ENCODE measurements around the gene BSX.

The BSX gene

DNA sequence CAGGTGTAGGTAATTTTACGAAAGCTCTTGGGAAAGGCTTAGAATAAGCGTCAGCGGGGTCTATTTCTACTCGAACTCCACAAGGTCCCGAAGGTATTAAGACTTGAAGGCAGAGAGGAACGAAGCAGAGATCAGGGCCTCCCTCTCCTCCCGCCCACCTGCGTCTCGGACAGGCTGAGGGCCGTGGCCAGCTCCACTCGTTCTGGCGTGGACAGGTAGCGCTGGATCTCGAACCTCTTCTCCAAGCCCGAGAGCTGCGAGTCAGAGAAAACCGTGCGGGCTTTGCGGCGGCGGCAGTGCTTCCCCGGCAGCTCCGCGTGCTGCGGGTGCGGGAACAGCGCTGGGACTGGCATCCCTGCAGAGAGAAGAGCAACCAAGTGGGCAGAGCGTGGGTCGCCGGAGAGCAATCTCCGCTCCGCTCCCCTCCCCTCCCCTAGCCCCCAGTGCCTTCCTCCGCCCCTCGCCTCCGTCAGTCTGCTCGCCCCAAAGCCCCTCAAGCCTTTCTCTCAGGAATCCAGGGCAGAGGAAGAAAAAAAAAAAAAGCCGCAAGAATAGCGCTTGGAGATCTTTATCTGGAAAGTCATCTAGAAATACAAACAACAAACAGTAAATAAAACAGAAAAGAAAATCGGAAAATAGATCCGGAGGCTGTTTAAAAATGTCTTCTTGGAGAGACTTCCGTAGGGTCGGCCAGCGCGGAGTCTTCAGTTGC is 2.4 kb downstream of the BSX start:
- no peaks in the 10 kb centered on the region for H3K9me3 Mint-ChIP-seq
- peaks cover 96% of the 10 kb centered on the region for H3K27me3 Mint-ChIP-seq
- H3K4me3 Mint-ChIP-seq, result no peak overlapping the region
- no peaks in the 10 kb centered on the region for H3K36me3 Mint-ChIP-seq (ENCODE audit: low read depth)
- H3K27ac Mint-ChIP-seq, result no peak overlapping the region
- H3K4me1 Mint-ChIP-seq (ENCODE audit: low read depth), result peaks cover 14% of the 10 kb centered on the region
- intact Hi-C loops (cut with micrococcal nuclease), result no loop called here

DNA sequence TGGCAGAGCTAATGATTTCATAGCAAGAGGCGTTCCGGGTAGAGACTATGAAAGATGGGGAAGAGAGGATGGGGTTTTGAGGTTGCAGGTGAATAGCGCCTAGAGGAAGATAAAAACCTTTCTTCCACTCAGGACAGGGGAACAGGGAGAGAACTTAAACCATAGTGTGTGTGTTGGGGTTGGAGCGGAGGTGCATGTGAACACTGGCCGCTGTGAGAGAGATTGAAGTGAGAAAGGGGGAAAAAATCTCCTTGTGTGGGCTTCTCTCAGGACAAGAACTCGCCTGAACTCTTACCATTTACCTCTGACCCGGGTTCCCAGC is 3.4 kb downstream of the BSX start:
- H3K9me3 Mint-ChIP-seq, result no peaks in the 10 kb centered on the region
- no peak overlapping the region for H3K27ac Mint-ChIP-seq

DNA sequence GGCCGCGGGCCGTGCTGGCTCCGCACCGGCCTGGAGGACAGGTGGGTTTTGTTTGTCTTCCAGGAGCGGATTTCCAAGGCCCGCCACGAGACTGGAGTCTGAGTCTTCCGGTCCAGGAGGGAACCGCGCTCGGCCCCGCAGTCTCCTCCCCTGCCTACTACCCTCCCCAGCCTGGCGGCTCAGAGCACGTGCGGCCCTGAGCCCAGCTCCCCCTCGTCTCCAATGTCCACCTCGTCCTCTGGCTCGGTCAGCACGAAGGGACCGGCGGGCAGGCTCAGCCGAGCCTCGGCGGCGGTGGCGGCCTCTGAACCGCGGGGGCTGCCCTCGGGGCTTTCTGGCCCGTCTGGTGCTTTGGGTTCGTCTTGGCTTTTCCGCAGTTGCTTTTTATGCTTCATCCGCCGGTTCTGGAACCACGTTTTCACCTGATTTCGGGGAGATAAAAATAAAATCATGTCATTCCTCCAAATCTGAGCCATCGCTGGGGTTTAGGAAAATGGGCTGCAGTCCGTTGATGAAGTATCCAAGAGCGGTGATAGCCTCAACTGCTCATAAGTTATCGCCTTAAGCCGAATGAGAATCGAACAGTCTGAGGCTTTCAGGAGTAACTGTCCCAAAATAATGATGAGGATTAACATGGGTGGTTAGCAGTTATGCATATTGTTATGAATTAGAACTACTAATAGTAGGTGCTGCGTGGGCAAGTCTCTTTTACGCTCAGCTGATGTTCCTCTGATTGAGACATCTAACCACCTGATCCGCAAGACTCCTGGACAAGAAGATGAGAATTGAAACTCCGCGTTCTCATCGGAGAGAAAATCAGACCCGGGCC is 4.0 kb downstream of the BSX start:
- Mint-ChIP-seq H3K4me1 (ENCODE audit: low read depth) (peaks cover 5% of the 10 kb centered on the region), H3K27me3 (peaks cover 91% of the 10 kb centered on the region), H3K27ac (no peak overlapping the region), H3K9me3 (no peaks in the 10 kb centered on the region), H3K36me3 (ENCODE audit: low read depth) (no peaks in the 10 kb centered on the region), H3K4me3 (no peak overlapping the region)
- intact Hi-C loops (cut with micrococcal nuclease), result no loop called here

More for the DNA sequence above, 3.4 kb downstream of the BSX start:
- Mint-ChIP-seq H3K4me1 (ENCODE audit: low read depth) (peaks cover 5% of the 10 kb centered on the region), H3K4me3 (no peak overlapping the region), H3K27me3 (peaks cover 93% of the 10 kb centered on the region), H3K36me3 (ENCODE audit: low read depth) (no peaks in the 10 kb centered on the region)
- intact Hi-C loops (cut with micrococcal nuclease), result no loop called here

DNA sequence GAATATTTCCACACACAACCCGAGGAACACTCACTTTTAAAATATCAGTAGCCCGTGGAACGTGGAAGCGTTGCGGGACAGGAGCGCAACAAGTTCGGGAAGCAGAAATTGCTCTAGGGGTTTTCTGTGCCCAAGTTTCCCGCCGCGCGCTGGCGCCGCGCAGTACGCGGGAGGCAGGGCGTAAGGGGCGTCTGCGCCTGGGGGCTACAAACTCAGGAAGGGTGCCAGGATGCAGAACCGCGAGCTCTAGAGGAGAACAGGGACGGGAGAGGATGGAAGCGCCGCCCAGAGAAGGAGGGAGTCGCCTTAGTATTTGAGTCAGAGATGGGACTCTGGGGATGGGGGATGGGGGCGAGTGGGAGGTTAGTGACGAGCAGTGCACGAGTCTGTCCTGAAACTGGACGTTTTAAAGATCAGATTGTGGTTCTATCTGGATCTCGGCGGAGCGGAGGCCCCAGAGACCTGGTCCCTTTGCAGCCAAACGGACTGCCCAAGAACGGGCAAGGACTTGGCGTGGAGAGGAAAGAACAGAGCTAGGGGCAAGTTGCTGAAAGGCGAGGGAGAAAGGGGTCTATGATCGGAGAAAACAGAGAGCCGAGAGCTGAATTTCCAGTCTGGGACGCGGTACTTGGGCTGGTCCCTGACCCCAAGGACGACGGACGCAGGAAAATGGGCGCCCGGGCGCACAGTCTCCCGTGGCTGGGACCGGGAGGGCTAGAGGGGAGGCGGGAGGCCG is 4.7 kb downstream of the BSX start:
- no peaks in the 10 kb centered on the region for H3K9me3 Mint-ChIP-seq
- H3K4me1 Mint-ChIP-seq (ENCODE audit: low read depth), result peaks cover 5% of the 10 kb centered on the region
- intact Hi-C loops (cut with micrococcal nuclease), result no loop called here
- H3K36me3 Mint-ChIP-seq (ENCODE audit: low read depth), result no peaks in the 10 kb centered on the region
- H3K27ac Mint-ChIP-seq, result no peak overlapping the region
- no peak overlapping the region for H3K4me3 Mint-ChIP-seq
- peaks cover 87% of the 10 kb centered on the region for H3K27me3 Mint-ChIP-seq

DNA sequence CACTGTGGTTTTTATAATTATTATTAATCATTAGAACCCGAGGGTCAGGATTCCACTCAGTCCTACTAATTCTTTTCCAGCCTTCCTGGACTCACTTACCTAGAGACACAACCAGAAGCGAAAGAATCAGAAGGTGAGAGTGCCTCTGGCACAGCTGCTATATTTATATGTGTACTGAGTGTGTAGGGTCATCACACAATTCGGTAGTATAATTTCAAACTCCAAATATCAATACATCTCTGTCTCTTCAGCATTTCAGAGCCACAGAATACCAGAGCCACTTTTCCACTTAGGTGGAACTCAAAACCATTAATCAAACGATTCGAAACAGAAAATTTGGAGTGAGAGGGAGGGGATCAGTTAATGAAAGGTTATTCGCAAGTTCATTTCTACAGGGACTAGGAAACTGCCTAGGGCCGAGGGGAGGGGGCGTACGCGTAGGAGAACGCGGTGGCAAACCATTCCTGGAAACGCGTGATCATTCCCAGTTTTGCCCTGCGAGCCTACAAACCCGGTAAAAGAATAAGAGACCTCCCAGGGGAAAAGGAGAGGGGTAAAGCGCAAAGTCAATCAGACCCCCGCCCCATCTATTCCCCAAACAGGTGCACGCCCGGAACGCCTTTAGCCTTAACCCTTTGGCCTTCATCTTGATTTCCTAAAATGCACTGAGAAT is 5.4 kb downstream of the BSX start:
- no peaks in the 10 kb centered on the region for H3K9me3 Mint-ChIP-seq
- H3K27me3 Mint-ChIP-seq, result peaks cover 83% of the 10 kb centered on the region
- no peak overlapping the region for H3K4me3 Mint-ChIP-seq
- no peak overlapping the region for H3K27ac Mint-ChIP-seq
- intact Hi-C loops (cut with micrococcal nuclease), result no loop called here
- H3K36me3 Mint-ChIP-seq (ENCODE audit: low read depth), result no peaks in the 10 kb centered on the region
- H3K4me1 Mint-ChIP-seq (ENCODE audit: low read depth), result no peaks in the 10 kb centered on the region

DNA sequence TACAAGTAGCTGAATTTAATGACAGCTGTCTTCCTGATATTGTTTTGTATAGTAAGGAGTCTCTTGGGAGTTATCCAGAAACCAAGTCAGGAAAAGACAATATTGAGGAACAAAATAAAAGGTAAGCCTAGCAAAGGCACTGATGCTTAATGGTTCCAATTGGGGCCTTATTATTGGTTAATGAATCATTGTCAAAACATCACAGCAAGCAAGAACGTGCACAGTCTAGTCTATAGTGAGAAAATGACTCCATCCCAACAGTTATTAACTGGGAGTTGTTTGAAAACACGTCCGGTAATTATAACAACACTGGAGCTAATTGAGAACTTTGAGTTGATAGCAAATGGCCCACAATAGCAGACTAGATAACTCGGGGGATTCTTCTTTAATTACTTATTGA is 17.7 kb downstream of the BSX start:
- H3K4me1 Mint-ChIP-seq (ENCODE audit: low read depth), result no peaks in the 10 kb centered on the region
- H3K27ac Mint-ChIP-seq, result no peak overlapping the region
- no peaks in the 10 kb centered on the region for H3K36me3 Mint-ChIP-seq (ENCODE audit: low read depth)
- no peak overlapping the region for H3K4me3 Mint-ChIP-seq
- intact Hi-C loops (cut with micrococcal nuclease), result no loop called here
- peaks cover 22% of the 10 kb centered on the region for H3K27me3 Mint-ChIP-seq
- no peaks in the 10 kb centered on the region for H3K9me3 Mint-ChIP-seq

DNA sequence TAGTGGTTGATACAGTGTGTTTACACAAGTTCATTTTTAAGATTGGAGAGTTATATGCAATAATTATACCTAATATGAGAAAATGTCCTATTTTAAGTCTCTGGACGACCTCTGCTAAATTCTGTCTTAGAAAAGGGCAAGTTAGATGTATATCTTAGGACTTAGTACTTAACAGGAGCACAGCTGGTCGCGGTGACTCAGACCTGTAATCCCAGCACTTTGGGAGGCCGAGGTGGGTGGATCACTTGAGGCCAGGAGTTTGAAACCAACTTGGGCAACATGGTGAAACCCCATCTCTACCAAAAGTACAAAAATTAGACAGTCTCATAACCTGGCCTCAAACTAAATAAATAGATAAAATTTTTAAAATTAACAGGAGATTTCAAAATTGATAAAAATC is 27.2 kb downstream of the BSX start:
- Mint-ChIP-seq H3K36me3 (ENCODE audit: low read depth) (no peaks in the 10 kb centered on the region), H3K9me3 (no peaks in the 10 kb centered on the region), H3K4me3 (no peak overlapping the region), H3K27me3 (no peaks in the 10 kb centered on the region), H3K4me1 (ENCODE audit: low read depth) (peaks cover 7% of the 10 kb centered on the region), H3K27ac (no peak overlapping the region)
- intact Hi-C loops (cut with micrococcal nuclease), result no loop called here

DNA sequence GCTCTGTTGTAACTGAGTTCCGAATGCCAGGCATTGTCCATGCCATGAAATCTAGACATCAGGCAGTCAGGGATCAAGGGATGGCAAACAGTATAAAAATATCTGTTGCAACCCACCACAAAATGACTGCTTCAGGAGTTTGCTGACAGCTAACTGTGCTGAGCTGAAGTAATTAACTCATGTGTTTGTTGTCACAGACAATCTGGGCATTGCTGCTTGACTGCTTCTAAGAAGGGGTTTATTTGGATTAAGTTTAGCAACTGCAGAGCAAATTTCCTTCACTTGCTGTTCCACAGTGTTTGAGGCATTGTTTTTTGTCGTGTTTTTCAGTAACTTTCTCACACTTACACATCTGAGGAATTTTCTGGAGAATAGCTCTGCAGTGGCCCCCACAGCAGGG is 30.4 kb downstream of the BSX start:
- Mint-ChIP-seq H3K27me3 (no peaks in the 10 kb centered on the region), H3K4me3 (no peak overlapping the region), H3K9me3 (no peaks in the 10 kb centered on the region), H3K27ac (no peak overlapping the region), H3K4me1 (ENCODE audit: low read depth) (peaks cover 15% of the 10 kb centered on the region), H3K36me3 (ENCODE audit: low read depth) (no peaks in the 10 kb centered on the region)
- intact Hi-C loops (cut with micrococcal nuclease), result no loop called here

DNA sequence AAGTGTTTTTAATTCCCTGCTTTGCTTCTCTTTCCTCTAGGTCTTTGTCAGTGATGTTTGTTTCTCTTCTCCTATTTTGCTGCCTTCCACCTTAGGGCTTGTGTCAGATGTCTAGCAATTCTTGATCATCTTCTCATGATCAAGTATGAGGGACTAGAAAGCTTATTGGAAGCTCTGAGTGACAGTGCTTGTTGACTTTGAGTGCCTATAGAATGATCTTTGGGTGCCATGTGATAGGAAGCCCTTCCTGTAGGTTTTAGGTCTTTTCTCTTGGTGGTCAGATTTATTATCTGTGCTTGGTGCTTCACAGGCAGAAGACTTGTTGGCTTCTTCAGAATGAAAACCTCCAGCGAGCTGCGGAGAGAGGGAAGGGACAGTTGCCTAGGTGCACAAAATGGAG is 43.1 kb downstream of the BSX start:
- Mint-ChIP-seq H3K27ac (no peak overlapping the region), H3K4me3 (no peak overlapping the region), H3K36me3 (ENCODE audit: low read depth) (no peaks in the 10 kb centered on the region), H3K4me1 (ENCODE audit: low read depth) (no peaks in the 10 kb centered on the region), H3K27me3 (no peaks in the 10 kb centered on the region), H3K9me3 (no peaks in the 10 kb centered on the region)
- intact Hi-C loops (cut with micrococcal nuclease), result no loop called here

DNA sequence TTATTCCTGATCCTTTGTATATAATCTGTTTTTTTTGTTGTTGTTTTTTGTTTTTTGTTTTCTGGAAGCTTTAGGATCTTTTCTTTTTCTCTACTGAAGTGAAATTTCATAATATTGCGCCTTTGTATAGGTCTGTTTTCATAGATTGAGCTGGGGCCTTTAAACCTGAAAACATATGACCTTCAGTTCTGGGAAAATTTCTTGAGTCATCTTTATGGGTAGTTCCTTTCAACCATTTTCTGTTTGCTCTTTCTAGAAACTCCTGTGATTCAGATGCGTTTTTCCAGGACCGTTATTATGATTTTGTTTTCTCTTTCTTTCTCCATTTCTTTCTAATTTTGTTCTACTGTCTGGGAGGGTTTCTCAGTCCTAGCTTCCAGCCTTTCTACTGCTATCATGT is 43.7 kb downstream of the BSX start:
- H3K27ac Mint-ChIP-seq, result no peak overlapping the region
- no peaks in the 10 kb centered on the region for H3K4me1 Mint-ChIP-seq (ENCODE audit: low read depth)
- H3K9me3 Mint-ChIP-seq, result no peaks in the 10 kb centered on the region

DNA sequence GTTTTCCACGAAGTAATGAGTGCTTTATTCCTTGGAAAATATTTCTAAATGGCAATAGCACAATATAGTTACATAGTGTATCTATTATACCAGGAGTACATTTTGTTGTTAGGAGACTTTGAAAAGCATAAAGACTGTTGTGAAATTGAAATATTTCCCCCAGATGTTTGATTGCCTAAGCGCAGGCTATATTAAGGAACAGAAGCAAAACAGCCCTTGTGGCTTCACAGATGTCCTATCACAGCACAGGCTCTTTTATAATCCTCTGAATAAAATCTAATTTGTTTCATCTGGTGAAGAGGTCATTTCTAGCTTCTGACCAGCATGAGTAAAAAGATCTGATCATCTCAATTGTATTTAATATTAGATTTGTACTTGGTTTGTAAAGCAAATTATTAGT is 48.2 kb downstream of the BSX start:
- no peaks in the 10 kb centered on the region for H3K9me3 Mint-ChIP-seq

More for the DNA sequence above, 43.7 kb downstream of the BSX start:
- H3K4me3 Mint-ChIP-seq, result no peak overlapping the region
- H3K36me3 Mint-ChIP-seq (ENCODE audit: low read depth), result no peaks in the 10 kb centered on the region
- H3K27me3 Mint-ChIP-seq, result no peaks in the 10 kb centered on the region
- intact Hi-C loops (cut with micrococcal nuclease), result no loop called here

DNA sequence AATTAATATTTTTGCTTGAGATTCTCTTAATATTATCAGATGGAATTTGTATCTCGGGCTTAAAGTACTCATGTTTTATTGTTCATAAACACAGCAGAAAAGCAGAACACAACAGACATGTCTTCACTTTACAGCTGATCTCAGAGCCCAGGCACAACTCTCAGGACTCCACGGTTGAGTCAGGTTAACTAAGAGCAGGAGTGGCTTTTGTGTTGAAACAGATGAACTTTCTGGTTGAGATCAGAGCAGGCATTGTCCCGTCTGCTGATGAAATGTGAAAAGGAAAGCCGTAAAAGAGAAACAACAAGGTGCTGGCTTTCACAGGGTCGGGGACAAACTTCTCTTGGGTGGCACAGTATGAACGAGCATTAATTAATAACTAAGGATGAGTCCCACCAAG is 50.1 kb downstream of the BSX start:
- Mint-ChIP-seq H3K9me3 (no peaks in the 10 kb centered on the region), H3K27me3 (no peaks in the 10 kb centered on the region), H3K36me3 (ENCODE audit: low read depth) (no peaks in the 10 kb centered on the region), H3K27ac (no peak overlapping the region), H3K4me1 (ENCODE audit: low read depth) (no peaks in the 10 kb centered on the region), H3K4me3 (no peak overlapping the region)
- intact Hi-C loops (cut with micrococcal nuclease), result no loop called here

More for the DNA sequence above, 48.2 kb downstream of the BSX start:
- Mint-ChIP-seq H3K4me1 (ENCODE audit: low read depth) (no peaks in the 10 kb centered on the region), H3K27me3 (no peaks in the 10 kb centered on the region), H3K4me3 (no peak overlapping the region), H3K36me3 (ENCODE audit: low read depth) (no peaks in the 10 kb centered on the region), H3K27ac (no peak overlapping the region)
- intact Hi-C loops (cut with micrococcal nuclease), result no loop called here

All from dendritic cell treated with granulocyte-macrophage colony-stimulating factor and Interleukin-4, amounts not matched to agents 40 ng/mL and 50 ng/mL, for 4 days (primary cell).